Right lobe of liver (tissue), 4 donors: ENCODE data around the gene DOHH.

Source experiments
- CTCF ChIP-seq, 4 donors: fragments of 200-600 bp in 3 of 4; fragments of 450-650 bp in 1 of 4; IDR thresholded peaks; one replicate each; pipeline versions ENCODE4 v1.5.1 to v1.8.0; 2016 to 2022; ENCODE audit warnings: antibody characterized with exemption in 4 of 4, mild to moderate bottlenecking in 2 of 4
- POLR2A ChIP-seq: fragments of 450-650 bp; IDR thresholded peaks from one replicate; pipeline ENCODE4 v1.6.1; 2017; ENCODE audit warnings: antibody characterized with exemption, mild to moderate bottlenecking
- donor health status: DM: no; HTN: no; CAD: no.
- donor health status: DM: no; HTN: no; CAD: no.
- donor health status: DM: no; HTN: yes; CAD: no.

DNA sequence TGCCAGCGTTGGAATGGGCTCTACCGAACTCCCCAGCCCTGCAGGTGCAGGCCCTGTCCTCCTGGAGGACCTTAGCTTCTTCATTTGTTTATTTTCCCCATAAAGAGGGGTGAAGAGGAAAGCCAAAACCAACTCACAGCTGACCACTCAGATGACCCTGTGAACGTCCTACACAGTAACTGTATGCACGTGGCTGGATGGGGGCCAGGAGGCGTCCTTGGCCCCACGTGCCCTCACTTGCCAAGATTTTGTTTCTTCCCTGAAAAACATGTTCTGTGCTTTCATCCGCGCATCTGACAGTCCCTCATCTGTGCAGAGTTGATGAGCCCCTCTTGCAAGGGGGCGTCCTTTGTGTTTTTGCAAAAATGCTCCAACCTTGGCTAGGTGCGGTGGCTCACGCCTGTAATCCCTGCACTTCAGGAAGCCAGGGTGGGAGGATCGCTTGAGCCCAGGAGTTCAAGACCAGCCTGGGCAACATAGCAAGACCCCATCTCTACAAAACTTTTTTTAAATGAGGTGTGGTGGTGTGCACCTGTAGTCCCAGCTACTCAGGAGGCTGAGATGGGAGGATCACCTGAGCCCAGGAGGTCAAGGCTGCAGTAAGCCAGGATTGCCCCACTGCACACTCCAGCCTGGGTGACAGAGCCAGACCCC lies 33.2 kb upstream of the DOHH start:
- TF ChIP-seq CTCF (IDR thresholded peaks at IDR 0.05) (no peak), POLR2A (no peak)
